GM23338 (cell line): Measurements from ENCODE around the gene KDSR.
A peak's percentile ranks its signal among the peaks of the same experiment; 100 is the strongest.

ENCODE experiments used
- EZH2 ChIP-seq: fragments of 200-600 bp; sonication (generic); IDR thresholded peaks from one replicate; pipeline ENCODE4 v1.8.0; 2017; ENCODE audit warnings: antibody characterized with exemption, mild to moderate bottlenecking, low read depth; ENCODE audit not compliant: unreplicated experiment
- EZH2phosphoT487 ChIP-seq: fragments of 200-600 bp; sonication (generic); IDR thresholded peaks from one replicate; pipeline ENCODE4 v1.8.1; 2018; ENCODE audit warnings: antibody characterized with exemption; ENCODE audit not compliant: unreplicated experiment
- POLR2AphosphoS5 ChIP-seq: IDR thresholded peaks from 2 replicates; pipeline ENCODE4 v1.6.1; 2016; ENCODE audit warnings: antibody characterized with exemption, low read depth
- REST ChIP-seq: IDR thresholded peaks from one replicate; pipeline ENCODE4 v1.6.1; 2018; ENCODE audit warnings: antibody characterized with exemption; ENCODE audit not compliant: unreplicated experiment
- STAT1 ChIP-seq: IDR thresholded peaks from one replicate; pipeline ENCODE4 v1.6.1; 2016; ENCODE audit warnings: antibody characterized with exemption; ENCODE audit not compliant: unreplicated experiment
- ZNF331 ChIP-seq: fragments of 250-450 bp; sonication (Bioruptor Pico); IDR thresholded peaks from 2 replicates; pipeline ENCODE4 v1.5.0; 2020; ENCODE audit warnings: low read depth, mild to moderate bottlenecking, moderate library complexity
- TF ChIP-seq, protein P1 (sequence below), 2 experiments: fragments of 200-600 bp in 1 of 2; sonication (generic) in 1 of 2; conservative IDR thresholded peaks; 2 replicates each; pipeline versions ENCODE4 v1.5.1 to v1.6.1; 2016 to 2017; ENCODE audit warnings: antibody characterized with exemption in 2 of 2, low read depth in 2 of 2, mild to moderate bottlenecking in 2 of 2, moderate library complexity in 1 of 2
- TF ChIP-seq, protein P2 (sequence below): fragments of 250-450 bp; sonication (Bioruptor Pico); IDR thresholded peaks from 2 replicates; pipeline ENCODE4 v1.5.0; 2020; ENCODE audit warnings: mild to moderate bottlenecking, moderate library complexity

- TF ChIP-seq, protein P1, sequence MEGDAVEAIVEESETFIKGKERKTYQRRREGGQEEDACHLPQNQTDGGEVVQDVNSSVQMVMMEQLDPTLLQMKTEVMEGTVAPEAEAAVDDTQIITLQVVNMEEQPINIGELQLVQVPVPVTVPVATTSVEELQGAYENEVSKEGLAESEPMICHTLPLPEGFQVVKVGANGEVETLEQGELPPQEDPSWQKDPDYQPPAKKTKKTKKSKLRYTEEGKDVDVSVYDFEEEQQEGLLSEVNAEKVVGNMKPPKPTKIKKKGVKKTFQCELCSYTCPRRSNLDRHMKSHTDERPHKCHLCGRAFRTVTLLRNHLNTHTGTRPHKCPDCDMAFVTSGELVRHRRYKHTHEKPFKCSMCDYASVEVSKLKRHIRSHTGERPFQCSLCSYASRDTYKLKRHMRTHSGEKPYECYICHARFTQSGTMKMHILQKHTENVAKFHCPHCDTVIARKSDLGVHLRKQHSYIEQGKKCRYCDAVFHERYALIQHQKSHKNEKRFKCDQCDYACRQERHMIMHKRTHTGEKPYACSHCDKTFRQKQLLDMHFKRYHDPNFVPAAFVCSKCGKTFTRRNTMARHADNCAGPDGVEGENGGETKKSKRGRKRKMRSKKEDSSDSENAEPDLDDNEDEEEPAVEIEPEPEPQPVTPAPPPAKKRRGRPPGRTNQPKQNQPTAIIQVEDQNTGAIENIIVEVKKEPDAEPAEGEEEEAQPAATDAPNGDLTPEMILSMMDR (conservative IDR thresholded peaks at IDR 0.05; ENCODE audit: low read depth in 2 of 2), result peak; percentile 74 to 91
- TF ChIP-seq REST, result no peak
- TF ChIP-seq POLR2AphosphoS5, result no peak
- TF ChIP-seq EZH2, result no peak
- TF ChIP-seq STAT1, result no peak
- TF ChIP-seq EZH2phosphoT487, result no peak
- TF ChIP-seq ZNF331 (CRISPR knock-in tag), result no peak
- TF ChIP-seq, protein P2, sequence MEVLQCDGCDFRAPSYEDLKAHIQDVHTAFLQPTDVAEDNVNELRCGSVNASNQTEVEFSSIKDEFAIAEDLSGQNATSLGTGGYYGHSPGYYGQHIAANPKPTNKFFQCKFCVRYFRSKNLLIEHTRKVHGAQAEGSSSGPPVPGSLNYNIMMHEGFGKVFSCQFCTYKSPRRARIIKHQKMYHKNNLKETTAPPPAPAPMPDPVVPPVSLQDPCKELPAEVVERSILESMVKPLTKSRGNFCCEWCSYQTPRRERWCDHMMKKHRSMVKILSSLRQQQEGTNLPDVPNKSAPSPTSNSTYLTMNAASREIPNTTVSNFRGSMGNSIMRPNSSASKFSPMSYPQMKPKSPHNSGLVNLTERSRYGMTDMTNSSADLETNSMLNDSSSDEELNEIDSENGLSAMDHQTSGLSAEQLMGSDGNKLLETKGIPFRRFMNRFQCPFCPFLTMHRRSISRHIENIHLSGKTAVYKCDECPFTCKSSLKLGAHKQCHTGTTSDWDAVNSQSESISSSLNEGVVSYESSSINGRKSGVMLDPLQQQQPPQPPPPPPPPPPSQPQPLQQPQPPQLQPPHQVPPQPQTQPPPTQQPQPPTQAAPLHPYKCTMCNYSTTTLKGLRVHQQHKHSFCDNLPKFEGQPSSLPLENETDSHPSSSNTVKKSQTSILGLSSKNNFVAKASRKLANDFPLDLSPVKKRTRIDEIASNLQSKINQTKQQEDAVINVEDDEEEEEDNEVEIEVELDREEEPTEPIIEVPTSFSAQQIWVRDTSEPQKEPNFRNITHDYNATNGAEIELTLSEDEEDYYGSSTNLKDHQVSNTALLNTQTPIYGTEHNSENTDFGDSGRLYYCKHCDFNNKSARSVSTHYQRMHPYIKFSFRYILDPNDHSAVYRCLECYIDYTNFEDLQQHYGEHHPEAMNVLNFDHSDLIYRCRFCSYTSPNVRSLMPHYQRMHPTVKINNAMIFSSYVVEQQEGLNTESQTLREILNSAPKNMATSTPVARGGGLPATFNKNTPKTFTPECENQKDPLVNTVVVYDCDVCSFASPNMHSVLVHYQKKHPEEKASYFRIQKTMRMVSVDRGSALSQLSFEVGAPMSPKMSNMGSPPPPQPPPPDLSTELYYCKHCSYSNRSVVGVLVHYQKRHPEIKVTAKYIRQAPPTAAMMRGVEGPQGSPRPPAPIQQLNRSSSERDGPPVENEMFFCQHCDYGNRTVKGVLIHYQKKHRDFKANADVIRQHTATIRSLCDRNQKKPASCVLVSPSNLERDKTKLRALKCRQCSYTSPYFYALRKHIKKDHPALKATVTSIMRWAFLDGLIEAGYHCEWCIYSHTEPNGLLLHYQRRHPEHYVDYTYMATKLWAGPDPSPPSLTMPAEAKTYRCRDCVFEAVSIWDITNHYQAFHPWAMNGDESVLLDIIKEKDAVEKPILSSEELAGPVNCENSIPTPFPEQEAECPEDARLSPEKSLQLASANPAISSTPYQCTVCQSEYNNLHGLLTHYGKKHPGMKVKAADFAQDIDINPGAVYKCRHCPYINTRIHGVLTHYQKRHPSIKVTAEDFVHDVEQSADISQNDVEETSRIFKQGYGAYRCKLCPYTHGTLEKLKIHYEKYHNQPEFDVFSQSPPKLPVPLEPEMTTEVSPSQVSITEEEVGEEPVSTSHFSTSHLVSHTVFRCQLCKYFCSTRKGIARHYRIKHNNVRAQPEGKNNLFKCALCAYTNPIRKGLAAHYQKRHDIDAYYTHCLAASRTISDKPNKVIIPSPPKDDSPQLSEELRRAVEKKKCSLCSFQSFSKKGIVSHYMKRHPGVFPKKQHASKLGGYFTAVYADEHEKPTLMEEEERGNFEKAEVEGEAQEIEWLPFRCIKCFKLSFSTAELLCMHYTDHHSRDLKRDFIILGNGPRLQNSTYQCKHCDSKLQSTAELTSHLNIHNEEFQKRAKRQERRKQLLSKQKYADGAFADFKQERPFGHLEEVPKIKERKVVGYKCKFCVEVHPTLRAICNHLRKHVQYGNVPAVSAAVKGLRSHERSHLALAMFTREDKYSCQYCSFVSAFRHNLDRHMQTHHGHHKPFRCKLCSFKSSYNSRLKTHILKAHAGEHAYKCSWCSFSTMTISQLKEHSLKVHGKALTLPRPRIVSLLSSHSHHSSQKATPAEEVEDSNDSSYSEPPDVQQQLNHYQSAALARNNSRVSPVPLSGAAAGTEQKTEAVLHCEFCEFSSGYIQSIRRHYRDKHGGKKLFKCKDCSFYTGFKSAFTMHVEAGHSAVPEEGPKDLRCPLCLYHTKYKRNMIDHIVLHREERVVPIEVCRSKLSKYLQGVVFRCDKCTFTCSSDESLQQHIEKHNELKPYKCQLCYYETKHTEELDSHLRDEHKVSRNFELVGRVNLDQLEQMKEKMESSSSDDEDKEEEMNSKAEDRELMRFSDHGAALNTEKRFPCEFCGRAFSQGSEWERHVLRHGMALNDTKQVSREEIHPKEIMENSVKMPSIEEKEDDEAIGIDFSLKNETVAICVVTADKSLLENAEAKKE, result peak; percentile 35; the same call in 1 of the 2 replicates
These were observed 48.8 kb downstream of the KDSR start for GRCh38 chr18:63317982-63318888.
